GM18505 (cell line): ENCODE data around the gene BRD4.

Experiments
- ATAC-seq: cut with Tn5 transposase; IDR thresholded peaks from one replicate; pipeline ENCODE4 v1.9.1; 2021; ENCODE audit not compliant: unreplicated experiment
- POLR2A ChIP-seq: IDR thresholded peaks from 4 replicates; pipeline ENCODE4 v1.6.1; 2011; ENCODE audit warnings: borderline replicate concordance; ENCODE audit not compliant: insufficient read depth, insufficient read length; ENCODE audit errors: extremely low read depth

The BRD4 gene

GRCh38 chr19:15187026-15188007, 145.0 kb downstream of the BRD4 start:
- no peak for ATAC-seq
- no peak for TF ChIP-seq POLR2A
